Globus pallidus (tissue), 1 donor: ENCODE results near the gene CXCR5.

Source experiments
- DNase-seq: peaks from one replicate; pipeline ENCODE4 v3.0.0-alpha.2; 2015; ENCODE audit warnings: low spot score

The CXCR5 gene

DNA sequence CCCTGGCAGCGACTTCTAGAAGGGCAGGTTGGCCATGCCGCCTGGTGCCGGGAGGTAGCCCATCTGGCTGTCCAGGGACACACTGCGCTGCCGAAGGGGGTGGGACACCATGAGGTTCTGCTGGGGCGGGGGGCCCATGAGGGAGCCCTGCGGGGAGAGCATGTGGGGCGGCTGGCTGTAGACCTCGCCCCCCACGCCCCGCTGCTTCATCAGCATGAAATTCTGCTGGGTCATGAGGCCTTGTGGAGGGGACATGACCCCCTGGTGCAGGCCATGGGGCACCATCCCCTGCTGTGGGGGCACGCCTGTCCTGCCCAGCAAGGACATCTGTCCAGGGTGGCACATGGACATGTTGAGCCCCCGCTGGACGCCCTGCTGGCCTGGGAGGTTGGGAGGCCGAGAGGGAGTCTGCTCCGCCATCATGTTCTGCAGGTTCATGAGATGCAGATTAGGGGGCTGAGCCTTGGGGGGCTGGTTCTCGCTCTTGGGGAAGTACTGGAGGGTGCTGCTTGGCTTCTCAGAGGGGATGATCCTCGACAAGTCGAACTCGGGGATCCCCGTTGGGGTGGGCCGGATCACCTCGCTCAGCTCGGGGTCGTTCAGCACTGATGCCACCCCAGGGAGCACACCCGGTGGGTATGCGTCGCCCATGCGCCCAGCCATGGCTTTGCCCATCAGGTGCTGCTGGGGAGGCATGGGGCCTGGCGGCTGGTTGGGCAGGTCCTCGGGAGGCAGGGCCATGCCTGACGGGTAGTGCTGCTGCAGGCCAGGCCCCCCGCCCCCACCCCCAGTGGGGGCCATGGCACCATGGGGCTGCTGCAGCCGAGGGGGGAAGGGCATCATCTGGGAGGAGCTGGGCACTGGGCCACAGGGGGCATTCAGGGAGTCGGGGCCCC, 15.0 kb downstream of the CXCR5 start:
- DNase-seq, result no peak

GRCh38 chr11:118899296-118899688, 15.6 kb downstream of the CXCR5 start:
- no peak for DNase-seq

DNA sequence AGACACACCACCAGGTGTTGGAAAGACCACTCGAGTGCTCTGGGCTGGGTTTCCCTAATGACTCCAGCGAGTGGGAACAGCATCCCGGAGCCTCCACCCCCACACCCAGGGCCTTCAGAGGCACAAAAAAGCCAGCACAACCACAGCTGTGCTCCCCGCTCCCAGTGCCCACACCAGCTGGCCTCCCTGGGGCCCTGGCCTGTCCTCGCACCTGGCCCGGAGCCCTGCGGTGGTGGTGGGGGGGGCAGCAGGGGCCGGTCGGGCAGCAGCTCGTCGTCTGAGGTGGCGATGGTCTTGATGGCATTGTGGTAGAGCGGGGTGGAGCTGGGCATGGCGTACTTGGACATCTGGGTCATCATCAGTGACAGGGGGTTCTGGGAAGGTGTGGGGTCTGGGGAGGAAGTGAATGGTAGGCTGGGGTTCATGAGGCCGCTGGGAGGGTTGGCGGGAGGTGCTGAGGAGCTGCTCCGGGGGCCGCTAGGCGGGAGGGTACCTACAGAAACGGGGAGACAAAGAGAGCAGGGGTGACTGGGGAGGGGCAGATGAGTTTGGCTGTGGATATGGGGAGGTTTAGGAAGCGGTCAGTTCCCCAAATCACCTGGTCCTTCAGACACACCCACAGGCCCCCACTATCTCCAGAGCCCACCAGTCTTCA, 16.1 kb downstream of the CXCR5 start:
- DNase-seq, result no peak

DNA sequence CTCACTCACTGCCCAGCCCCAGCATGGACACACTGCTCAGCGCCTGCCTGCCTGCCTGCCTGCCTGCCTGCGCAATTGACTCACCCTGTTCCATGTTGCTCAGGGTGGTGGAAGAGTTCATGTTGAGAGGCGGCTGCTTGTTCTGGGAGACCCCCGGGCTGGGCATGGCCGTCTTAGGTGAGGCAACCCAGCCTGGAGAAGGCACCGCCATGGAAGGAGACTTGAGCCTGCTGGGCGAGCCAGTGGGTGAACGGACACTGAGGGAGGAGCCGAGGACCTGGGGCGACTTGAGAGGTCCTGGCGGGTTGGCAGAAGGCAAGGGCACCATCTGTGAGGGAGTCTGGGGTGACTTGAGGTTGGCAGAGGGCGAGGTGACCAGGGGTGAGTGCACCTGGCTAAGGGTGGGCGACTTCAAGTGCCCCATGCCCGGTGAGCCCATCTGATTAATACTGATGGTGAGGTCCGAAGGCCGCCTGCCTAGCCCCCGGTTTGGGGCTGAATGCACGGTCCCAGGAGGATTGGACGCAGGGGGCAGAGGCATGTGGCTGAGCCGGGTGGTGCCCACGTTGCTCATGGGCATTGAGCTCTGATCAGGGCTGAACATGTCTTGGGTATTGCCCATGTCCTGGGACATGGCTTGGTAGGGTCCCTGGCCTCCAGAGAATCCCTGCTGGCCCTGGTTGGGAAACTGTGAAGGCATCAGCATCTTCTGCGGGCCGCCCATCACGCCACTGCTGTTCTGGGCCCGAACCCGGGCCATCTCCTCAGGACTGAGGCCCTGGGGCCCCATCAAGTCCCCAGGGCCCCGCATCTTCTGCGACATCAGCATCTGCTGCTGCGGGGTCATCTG, 17.1 kb downstream of the CXCR5 start:
- no peak for DNase-seq

DNA sequence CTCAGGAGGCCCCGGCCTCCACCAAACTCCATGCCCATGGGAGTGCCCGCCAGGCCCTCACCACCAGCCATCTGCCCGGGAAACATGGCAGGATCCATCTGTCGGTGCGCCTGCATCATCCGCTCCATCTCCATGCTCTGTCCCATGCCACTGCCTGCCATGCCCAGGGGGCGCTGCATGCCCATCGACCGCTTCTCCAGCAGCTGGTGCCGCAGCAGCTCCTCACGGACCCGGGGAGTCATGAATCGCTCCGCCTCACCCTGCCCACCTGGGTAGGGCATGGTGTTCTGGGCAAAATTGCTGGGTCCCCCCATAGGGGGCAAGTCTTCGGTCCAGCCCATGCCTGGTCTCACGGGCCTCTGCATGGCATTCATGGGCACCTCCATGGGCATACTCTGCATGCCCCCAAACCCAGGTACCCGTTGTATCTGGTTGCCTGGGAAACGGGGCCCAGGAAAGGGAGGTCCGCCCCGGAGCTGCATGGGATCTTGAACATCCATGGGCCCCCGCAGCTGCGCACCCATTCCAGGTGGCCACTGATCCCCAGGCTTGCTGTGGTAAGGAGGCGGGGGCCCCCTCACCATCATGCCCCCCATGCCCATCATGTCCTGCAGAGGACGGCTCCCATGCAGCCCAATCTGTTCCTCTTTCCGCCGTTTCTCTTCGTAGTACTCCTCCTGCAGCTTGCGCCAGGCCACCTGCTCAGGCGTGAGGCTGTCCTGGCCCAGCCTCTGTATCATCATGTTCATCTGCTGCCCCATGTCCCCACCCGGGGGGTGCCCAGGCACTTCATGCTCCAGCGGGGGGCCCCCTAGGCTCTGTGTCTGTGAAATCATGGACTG, 18.0 kb downstream of the CXCR5 start:
- no peak for DNase-seq

- DNase-seq, result no peak
Observed at GRCh38 chr11:118902336-118903203, 18.9 kb downstream of the CXCR5 start.

GRCh38 chr11:118903204-118904015, 19.7 kb downstream of the CXCR5 start:
- DNase-seq, result no peak

- peak; percentile 83 for DNase-seq
Observed at GRCh38 chr11:118907051-118908042, 23.7 kb downstream of the CXCR5 start.

DNA sequence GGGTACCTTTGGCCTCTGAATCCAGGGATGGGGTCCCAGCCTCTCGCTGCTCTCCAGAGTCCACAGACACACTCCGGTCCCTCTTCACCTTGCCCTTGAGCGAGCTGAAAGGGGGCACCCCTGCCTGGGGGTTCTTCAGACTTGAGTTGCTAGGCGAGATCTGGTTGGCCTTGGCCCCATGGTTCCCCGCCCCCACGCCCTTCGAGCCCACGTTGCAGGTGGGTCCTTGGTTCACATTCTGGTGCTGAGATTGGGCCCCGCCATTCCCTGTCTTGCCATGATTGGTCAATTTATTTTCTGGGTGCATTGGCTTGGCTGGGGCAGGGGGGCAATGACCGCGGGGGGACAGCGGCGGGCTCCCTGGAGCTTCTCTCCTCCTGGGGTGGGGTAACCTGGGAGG, 24.6 kb downstream of the CXCR5 start:
- DNase-seq, result no peak

DNA sequence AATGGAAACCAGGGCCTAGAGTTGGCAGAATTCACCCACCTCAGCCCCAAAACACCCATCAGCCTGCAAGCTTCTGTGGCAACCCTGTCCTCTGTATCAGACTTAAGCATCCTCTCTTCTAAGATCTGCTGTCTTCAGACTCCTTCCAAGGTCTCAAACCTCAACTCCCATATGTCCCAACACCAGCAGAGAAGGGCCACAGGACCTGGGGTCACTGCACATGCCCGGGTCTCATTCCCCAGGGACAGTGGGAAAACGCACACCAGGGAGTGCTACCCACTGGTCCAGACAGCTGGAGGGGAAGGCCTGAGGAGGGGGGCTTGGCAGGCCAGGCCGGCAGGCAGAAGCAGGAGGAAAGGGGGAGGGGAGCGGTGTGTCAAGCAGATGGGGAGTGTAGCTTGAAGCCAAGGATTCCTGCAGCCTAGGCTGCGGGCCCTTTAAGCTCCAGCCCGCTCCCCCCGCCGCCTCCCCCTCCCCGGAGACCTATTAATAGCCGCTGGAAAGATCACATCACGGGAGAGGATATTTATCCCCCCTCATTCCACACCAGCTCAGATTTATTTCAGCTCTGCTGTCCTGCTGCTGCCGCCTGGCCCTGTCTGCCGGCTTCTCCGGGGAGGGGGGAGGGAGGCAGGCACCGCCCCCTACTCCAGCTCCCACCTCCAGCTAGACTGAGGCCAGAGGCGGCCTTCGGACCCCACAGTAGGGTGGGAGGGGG, 25.4 kb downstream of the CXCR5 start:
- DNase-seq, result peak; percentile 81

DNA sequence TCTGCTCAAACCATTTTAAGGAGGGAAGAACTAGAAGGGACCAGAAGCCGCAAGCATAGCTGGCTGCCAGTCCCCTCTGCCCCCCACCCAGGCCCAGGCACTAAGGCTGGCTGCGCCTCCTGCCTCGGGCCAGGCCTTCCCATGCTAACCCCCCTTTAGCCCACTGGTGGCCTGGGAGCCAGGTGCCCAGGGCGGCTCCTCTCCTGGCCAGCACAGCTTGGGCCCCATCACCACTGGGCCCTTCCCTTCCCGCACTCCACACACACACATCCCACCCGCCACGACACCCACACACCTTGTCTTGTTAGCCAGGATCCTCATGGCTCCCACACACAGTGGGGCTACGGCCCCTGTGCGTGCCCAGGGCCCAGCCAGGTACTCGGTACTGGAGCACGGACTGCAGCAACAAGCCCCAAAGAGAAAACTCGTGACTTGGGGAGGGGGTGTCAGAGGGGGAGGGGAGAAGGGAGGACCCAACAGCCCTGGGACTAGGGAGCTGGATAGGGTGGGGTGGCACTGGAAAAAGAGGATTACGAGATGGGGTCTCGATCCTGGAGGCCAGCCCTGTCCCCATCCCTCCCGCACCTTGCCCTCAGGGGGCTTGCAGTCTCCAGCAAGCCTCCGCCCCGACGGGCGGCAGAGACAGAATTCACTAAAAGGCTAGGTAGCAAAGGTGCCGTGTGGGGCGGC, 26.1 kb downstream of the CXCR5 start:
- no peak for DNase-seq

DNA sequence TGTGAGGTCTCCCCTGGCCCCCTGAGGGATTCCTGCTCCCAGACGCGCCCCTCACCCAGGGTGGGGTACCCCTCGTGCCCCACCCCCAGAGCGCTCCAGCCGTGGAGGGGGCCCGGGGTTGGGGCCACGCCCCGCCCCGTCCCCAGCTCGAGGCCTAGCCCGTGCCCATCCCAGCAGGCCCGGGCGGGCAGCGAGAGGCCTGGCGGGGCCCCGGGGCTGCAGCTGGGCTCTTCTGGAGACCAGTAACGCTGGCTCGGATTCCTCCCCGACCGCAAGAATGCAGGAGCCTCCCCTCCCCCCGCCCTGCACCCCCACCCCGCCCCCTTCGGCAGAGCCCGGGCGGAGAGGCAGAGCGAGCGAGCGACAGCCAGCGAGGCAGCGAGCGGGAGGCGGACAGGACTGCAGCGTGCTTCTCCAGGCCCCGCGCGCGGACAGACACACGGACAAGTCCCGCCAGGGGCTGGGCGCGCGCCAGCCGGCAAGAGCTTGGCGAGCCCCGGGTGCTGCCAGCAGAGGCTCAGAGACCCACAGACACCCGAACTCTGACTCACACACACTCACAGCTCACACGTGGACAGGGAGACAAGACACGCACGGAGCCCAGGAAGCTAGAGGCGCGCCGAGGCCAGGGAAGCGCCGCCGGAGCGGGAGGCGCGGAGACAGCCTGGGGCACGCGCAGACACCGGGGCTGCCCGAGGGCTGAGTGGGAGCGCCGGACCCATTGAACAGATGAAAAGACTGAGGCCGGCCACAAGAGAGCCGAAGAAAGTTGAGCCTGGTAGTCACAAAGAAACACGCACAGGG, 26.8 kb downstream of the CXCR5 start:
- peak; percentile 69 for DNase-seq

GRCh38 chr11:118911113-118911879, 27.6 kb downstream of the CXCR5 start:
- DNase-seq, result no peak

GRCh38 chr11:118911880-118912741, 28.4 kb downstream of the CXCR5 start:
- DNase-seq, result no peak
